Stimulated activated CD4-positive, alpha-beta T cell treated with anti-CD3 and anti-CD28 coated beads, Interleukin-15, amount 100 ng/mL, for 24 hours (primary cell): ENCODE measurements around the gene CCDC15.

Experiments
- DNase-seq: peaks from one replicate; pipeline ENCODE4 v3.0.0-alpha.2; 2020

CCDC15 gene

DNA sequence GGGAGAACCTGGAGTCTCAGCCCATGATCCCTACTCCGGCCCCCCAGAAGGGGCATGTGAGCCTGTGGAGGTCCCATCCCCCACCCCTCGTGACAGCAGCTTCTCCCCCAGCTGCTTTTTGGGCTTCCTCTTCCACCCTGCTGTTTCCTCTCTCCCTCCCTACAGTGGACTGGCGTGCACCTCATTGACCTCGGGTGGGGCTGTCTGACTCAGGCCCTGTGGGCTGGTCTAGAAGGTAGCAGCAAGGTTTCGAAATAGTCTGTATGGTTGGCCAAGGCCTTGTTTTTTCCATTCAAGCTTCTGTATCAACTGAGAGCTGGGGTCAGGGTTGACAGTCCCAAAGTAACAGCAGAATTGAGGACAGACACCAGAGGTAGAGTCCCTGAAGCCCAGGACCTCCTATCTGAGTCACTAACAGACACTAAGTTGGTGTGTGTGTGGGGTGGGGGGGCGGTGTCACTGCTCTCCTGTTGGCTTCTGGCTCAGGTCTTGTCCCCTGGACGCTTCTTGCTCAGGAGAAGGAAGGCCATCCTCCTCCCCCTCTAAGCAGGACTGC lies 116.8 kb downstream of the CCDC15 start:
- DNase-seq, result peak; percentile 25

DNA sequence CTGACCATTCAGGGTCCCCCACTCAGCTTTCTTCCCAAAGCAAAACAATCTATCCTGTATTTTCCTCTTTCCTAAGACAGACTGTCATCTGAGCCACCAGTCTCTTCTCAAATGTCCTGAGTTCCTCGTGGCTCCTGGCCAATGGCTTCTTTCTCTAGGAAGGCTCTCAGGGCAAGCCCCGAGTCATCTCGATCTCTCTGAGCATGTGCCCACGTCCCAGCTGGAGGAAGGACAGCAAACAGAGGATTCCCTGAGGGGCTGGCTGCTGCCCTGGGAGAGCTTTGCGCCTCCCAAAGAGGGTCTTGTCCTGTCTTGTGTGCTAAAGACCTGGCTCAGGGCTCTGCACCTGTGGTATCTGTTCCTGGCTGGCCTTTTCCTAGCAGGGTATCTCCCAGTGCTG lies 117.4 kb downstream of the CCDC15 start:
- no peak for DNase-seq

DNA sequence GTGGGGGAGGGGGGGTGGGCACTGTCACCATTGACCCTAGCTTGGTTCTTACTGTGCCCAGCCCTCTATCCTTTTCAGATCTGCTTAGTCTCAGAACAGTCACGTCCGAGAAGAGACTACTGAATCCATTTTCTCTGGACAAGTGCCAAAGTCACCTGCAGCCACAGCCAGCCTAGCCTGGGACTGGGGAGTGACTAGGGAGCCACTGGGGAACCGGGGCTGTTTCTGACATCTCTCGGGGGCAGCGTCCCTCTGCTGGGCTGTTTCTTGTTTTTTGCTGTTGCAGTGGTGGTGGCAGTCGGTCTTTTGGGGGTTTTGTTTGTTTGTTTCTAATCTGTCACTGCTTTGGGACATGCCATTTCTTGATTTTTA lies 117.8 kb downstream of the CCDC15 start:
- DNase-seq, result no peak

DNA sequence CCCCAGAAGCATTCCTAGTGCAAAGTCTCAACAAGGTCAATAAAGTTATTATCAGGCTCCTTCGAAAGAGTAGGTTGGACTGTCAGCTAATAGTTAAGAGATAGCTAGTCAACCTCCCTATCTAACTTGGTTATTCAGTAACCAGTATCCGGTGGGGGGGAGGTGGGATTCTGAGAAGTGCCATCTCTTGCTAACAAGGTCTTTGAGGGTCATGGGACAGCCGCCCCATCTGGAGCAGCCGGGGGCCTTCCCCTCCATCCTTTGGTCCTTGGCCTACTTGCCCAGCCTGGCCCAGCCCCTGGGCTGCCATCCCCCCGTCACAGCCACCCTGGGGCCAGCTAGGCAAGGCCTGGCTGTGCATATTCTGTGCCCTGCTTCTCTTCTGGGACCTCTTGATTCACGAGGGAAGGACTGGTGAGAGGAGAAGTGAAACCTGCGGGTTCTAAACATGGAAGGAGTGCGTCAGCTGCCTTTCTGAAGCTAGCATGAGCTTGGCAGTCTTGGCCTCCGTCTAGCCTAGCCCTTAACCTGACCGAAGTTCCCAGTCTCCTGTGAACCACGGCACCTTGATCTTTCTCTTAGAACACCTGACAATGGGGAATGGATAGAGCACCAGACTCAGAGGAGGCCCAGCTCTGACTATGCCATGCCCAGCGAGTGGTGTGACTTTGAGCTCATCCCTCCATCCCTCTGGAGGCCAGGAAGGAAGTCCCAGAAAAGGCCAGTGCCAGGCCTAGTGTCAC lies 118.4 kb downstream of the CCDC15 start:
- no peak for DNase-seq

DNA sequence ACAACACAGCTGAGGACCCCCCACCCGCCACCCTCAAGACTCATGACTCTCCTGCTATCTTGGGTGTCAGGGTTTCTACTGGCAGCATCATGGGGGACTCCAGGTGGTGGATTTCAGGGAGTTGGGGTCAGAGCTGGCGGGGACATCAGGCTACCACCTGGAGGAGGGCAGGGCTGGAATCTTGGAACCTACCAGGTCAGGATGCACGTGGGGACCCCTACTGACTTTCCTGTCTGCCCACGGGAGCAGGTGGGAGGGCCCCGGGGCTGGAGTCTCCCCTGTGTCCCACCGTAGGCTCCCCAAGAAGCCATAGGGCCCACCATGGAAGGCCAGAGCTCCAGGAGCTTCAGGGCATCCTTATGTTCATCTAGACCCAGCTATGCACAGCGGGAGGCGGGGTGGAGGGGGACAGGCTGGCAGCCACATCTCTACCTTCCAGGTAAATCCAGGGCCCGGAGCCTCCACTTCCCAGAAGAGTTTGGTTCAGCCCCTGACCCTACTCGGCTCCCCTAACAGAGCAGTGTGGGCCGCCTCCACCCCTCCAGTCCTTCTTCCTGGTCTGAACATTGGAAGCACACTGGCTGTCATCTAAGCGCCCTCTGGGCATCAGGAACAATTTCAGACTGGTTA lies 119.1 kb downstream of the CCDC15 start:
- DNase-seq, result no peak

DNA sequence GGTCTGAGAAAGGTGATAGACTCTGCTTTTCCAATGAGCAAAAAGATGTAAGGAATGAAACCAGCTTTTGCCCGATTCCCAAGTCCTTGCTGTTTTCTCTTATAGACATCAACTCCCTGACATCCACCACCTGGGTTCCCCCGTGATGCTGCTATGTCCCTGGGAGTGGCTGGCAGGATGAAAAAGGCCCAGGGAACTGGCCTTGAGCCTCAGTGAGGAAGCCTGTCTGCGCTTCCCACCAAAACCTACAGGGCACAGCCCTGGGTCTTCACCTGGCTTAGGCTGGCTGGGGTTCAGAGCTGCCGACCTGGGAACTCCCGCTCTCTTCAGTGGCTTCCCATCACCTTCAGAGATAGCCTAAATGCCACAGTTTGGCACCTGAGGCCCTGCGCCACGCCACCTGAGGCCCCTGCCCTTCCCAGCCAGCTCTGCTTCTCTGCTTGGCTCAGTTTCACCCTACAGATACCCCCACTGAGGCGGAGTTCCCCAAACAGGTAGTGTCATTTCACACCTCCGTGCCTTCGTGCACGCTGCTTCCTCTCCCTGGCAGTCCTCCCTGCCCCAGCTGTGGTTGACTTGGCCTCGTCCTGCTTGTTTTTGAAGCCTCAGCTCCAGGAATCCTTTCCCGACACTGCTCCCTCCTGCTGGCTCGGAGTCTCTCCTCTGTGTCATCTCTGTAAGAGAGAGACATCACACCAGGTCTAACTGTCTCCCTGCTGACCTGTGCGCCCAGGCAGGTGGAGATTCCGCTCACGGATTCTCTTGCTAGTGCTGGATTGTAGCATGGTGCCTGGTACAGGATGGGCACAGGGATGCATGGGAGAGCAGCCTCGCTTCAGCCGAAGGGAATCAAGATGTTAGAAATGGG lies 119.8 kb downstream of the CCDC15 start:
- no peak for DNase-seq

DNA sequence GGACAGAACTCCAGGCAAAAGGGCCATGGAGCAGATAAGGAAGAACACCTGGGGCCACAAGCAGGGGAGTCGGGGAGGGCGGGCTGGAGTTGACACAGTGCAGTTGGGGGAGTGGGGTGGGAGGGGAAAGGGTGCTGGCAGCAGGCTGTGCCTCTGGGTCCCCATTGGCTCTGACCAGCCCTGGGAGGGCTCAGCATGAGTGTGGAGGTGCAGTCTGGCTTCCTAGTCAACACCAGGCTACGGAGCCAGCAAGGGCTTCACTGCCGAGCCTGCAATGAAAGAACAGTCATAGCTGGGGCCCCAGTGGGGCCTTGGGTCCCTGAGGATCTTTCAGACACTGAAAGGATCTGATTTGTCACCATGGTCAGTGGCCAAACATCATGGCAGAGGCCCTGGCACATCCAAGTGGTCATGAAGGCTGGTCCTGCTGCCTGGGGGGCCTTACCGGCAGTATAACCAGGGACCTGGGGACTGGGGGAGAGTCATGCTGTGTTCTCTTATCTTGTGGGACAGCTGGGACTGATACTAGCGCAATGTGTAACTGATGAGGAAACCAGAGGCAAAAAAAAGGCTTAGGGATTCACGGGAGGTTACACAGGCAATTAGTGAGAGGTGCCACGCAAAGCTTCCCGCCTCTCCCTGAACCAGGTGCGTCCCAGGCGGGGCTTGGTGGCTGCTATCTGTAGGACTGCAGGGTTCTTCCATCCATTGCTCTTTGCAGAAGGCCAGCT lies 120.7 kb downstream of the CCDC15 start:
- no peak for DNase-seq

DNA sequence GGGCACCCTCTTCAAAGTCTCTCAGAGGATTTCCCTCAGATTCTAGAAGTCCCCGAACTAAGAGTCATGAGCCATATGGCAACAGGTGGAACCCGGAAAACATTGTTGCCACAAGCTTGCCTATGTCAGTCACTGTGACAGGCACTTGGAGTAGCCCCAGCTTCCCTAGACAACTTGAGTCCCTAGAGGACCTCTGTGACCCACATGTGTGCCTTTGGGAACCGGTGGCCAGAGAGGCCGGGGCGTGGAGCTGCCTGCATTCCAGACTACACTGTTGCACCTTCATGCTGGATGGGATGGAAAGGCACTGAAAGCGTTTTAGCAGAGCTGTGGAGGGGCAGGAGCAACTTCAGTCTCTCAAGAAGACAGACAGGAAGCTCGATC lies 121.2 kb downstream of the CCDC15 start:
- DNase-seq, result no peak

DNA sequence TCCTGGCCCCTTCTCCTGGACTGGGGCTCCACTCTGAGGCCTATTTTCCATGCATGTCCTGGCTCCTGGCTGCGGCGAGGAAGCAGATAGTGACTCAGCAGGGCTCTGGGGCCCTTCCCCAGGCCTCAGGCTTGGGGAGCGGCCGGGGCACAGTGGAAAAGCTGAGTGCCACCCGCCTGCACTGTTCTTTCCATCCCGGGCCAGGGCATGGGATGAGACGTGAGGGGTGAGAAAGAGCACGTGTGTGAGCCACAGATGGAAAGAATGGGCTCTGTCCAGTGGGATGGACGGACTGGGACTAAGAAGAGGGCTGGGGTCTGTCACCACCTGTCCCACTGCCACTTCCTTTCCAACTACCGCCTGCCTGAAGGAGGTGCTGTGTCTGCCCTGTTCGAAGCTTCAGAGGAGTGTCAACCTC lies 121.9 kb downstream of the CCDC15 start:
- DNase-seq, result no peak

DNA sequence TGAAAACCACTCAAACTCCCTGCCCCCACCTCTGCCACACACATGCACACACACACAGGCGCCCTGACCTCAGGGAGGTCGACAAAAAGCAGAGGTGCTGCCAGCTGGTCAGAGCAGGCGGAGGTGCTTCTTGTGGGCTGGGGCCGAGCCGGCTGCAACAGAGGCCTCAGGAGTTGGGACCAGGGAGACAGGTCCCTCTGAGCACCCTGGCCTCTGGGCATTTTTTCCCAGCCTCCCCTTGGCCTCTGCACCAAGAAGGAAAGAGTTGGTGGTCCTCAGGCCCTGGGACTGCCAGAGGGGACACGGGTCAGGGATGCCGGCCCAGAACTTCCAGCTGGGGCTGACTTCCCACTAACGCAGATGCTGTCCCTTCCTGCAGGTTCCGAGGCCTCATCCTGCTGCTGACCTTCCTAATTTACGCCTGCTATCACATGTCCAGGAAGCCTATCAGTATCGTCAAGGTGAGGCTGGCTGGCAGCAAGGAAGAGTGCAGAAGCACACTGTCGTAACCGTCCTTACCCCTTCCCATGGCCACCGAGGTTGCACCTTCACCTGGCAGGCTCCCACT lies 122.5 kb downstream of the CCDC15 start:
- DNase-seq, result no peak

DNA sequence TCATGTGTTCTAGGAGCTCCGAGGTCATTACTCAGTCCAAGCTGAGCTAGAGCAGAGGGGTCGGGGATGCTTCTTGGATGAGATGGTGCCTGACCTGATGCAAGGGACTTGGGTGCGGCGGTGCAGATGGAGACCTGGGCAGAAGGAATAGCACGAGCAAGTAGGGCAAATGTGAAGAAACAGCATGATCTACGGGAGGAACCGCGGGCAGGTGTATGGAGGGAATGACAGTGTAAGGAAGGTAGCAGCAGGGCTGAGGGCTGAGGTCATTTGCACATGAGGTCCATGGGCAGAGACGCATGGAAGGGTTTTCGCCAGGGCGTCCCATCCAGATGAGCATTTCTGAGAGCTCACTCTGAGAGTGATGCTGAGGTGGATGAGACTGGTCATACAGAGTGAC lies 124.0 kb downstream of the CCDC15 start:
- no peak for DNase-seq

DNA sequence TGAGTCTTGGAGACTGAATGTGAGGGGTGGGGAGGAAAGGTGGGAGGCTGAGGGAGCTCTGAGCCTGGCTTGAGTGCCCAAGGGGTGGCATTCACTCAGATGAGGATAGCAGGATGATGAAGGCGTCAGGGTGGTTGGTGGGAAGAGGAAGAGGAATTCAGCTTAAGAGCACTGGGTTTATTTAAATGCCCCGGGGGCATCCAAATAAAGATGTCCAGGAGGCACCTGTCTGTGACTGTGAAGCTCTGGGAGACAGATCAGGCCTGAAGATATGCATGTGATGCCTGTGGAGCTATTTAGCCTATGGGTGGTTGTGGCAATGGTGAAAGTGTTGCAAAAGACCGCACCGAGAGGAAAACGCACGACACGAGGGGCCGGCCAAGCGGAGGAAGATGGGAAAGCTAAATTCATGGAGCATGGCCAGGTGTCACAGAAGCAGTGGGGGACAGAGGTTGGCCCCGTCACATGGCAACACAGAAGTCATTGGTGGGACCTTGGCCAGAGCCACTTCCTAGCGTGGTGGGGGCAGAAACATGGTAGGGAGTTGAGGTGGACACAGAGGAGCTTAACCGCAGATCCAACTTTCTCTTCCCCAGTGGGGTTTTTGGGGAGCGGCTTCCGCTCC lies 124.6 kb downstream of the CCDC15 start:
- DNase-seq, result no peak

DNA sequence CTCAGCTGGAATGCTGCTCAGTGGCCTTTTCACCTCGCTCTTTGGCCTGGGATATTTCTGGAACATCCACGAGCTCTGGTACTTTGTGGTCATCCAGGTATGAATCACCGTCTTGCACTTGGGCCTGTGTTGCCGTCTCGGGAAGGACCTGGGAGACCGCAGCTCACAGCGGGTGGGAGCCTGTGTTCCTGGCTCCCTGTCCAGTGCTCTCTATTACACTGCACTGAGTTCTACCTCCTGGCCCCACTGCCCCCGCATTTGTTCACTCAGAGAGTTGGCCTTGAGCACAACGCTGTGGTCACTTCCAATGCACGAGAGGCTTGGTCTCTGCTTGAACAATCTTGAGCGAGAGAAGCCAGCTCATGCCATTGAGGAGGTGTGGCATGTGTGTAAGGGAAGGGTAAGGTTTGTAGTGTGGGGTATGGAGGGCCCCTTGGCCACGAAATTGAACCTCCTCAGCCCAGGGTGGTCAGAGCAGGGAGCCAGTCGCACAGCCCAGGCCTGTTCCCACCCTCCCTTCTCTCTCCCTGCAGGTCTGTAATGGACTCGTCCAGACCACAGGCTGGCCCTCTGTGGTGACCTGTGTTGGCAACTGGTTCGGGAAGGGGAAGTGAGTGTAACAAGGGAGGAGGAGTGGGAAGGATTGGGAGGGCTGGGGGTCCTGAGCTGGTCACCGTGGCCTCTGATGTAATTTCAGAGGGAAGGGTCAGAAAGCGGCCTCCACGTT lies 125.3 kb downstream of the CCDC15 start:
- DNase-seq, result no peak

DNA sequence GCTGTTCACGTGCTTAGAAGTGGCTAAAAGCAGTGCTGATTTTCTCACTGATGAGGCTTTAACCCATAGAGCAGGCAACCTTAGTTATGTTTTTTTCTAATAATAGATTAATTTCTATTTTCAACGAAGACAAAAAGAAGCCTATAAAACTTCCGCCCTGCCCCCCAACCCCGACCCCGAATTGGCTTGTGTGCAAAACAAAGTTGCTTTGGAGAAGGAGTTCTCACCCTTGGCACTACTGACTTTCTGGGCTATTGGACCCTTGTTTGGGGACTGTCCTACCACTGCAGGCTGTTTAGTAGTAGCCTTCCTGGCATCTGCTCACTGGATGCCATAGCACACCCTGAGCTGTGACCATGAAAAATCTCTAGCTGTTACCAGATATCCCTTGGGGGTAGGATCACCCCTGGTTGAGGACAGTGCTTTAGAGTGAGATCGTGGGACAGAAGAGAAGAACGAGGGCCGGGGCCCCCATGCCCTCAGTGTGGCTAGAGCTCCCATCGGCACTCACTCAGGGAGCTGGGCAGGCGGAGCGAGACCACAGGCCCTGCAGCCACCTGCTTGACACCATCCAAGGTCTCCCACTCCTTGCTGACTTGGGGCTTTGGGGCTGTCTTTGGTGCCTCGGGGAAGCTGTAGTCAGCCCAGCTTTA lies 126.0 kb downstream of the CCDC15 start:
- no peak for DNase-seq

DNA sequence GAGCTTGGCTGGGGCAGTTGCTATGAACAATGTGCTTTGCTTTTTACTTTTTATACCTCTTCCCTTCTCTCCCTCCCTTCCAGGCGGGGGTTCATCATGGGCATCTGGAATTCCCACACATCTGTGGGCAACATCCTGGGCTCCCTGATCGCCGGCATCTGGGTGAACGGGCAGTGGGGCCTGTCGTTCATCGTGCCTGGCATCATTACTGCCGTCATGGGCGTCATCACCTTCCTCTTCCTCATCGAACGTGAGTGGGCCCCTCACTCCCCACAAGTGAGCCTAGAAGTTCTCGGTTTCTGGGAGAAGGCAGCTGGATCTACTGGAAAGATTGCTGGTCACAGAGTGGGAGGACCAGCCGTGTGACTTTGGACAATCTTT lies 126.5 kb downstream of the CCDC15 start:
- DNase-seq, result no peak

DNA sequence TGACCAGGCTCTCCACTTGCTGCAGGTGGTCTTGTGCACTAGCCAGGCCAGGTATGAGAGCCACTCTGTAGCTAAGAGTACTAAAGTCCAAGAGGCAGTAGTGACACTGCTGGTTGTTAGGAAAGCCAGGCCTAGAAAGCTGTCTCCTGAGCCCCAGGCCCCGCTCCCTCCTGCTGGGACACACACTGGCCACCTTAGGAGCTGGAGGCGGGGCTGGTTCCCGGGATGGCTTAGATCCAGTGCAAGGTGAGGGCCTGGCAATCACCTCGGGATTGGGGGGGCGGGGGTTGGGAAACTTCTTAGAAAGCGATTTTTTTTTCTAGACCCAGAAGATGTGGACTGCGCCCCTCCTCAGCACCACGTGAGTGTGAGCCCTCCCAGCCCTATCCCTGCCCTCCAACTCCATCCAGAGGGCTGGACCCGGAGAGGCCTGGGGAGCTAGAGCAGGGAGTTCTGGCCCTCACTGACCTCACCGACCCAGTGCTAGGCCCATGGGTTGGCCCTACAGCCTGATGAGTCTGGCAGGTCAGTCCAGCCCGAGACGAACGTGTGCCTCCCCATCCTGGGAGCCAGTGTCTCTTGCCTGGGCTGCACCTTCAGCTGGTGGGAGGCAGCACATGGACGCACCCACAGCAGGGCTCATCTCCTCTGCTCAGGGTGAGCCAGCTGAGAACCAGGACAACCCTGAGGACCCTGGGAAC lies 127.2 kb downstream of the CCDC15 start:
- no peak for DNase-seq

DNA sequence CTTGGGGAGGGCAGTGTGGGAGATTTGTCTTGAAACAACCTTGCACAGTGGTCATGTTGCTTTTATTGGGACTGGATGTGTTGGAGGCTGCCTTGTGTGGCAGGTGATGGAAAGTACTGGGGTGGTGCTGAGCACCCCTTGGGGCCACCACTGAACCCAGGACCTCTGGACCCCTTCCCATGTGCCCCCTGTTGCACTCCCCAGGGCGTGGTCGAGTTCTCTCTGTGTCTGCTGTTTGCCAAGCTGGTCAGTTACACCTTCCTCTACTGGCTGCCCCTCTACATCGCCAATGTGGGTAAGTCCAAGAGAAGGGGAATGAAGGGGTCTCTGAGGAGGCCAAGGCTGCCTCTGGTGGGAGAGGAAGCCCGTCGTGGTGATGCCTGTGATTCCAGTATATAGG lies 128.0 kb downstream of the CCDC15 start:
- no peak for DNase-seq

DNA sequence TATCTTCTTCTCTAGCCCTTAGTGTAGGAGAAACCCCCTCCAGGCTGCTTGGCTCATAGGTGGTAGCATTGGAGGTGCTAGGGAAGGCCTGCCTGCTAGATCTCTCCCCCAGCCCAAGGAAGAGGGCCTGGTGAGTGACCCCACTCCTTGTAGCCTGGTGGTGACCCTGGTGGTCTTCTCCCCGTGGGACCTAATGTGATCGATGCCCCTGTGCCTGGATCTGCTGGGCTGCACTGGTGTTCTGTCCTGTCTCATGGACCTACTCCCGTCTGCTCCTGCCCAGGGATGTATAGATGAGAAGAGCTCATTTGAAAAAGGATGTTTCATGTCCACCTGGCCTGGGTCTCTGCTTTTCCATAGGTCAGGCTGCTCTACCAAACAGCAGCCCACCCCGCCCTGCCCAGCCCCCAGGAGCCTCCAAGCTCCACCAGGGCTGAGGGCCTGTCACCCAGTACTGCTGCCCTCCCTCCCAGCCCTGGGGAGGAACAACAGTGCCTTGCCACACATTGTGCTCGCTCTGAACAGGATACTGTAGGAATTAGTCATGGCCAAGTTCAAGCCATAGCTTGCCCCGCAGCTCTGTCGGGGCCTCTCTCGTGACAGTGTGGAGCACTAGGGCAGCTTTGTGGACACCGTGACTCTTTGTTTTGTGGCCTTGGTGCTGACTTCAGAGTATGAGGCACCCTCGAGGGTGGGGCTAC lies 128.8 kb downstream of the CCDC15 start:
- no peak for DNase-seq

DNA sequence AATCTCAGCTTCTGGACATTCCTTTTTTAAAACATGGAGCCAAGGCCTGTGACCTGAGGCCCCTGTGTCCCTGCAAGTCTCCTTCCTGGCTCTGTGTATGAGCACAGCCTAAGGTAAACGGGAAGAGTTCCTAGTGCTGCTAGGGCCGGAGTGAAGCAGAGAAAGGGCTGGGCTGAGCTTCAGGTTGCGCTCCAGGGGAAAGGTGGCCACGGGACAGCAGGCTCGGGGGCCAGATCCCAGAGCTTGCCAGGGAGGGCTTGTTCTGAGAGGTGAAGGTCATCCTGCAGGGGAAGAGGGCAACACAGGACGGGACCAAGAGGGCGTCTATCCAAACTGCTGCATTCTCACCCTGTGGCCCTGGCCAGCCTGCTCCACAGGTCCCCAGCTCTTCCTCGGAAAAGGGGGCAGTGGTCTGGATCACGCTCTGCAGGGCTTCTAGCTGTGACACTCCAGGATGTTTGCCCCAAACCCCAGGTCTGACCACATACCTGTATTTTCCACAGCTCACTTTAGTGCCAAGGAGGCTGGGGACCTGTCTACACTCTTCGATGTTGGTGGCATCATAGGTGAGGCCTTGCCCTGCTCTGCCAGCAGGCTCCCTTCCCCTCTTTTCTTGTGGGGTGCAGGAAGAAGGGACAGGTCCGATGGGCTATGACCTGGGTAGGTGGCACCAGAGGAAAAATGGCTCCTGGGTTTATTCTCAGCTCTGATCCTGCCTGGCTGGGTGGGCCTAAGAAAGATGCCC lies 129.5 kb downstream of the CCDC15 start:
- no peak for DNase-seq
